Loucy (cell line): ENCODE data around the gene WLS.

Experiments
- H2AFZ ChIP-seq: fragments of 200-600 bp; sonication (generic); 2 replicates; pipeline ENCODE4 v1.6.0; 2016; ENCODE audit warnings: antibody characterized with exemption, mild to moderate bottlenecking, low read length, moderate library complexity
- H3F3A ChIP-seq: fragments of 200-600 bp; 2 replicates; pipeline ENCODE4 v1.6.0; 2016; ENCODE audit warnings: antibody characterized with exemption, low read depth, mild to moderate bottlenecking
- H3K27me3 ChIP-seq: fragments of 200-600 bp; sonication (generic); 2 replicates; pipeline ENCODE4 v1.6.1; 2014; ENCODE audit warnings: low read length, mild to moderate bottlenecking; ENCODE audit not compliant: insufficient read depth, poor library complexity, severe bottlenecking
- H3K36me3 ChIP-seq: fragments of 200-600 bp; sonication (generic); 2 replicates; pipeline ENCODE4 v1.6.1; 2016; ENCODE audit warnings: low read length; ENCODE audit not compliant: insufficient read depth
- H3K4me1 ChIP-seq: fragments of 200-600 bp; sonication (generic); 2 replicates; pipeline ENCODE4 v1.5.1; 2014; ENCODE audit warnings: low read length, mild to moderate bottlenecking; ENCODE audit not compliant: insufficient read depth, poor library complexity, severe bottlenecking
- H3K4me2 ChIP-seq: fragments of 200-600 bp; sonication (generic); 2 replicates; pipeline ENCODE4 v1.6.0; 2014; ENCODE audit warnings: antibody characterized with exemption, low read length, low read depth, mild to moderate bottlenecking; ENCODE audit not compliant: poor library complexity, severe bottlenecking
- H3K4me3 ChIP-seq: fragments of 200-600 bp; sonication (generic); 2 replicates; pipeline ENCODE4 v1.5.1; 2014; ENCODE audit warnings: low read length, mild to moderate bottlenecking, mixed read lengths; ENCODE audit not compliant: poor library complexity, severe bottlenecking
- H3K79me2 ChIP-seq: fragments of 200-600 bp; sonication (generic); 2 replicates; pipeline ENCODE4 v1.6.1; 2014; ENCODE audit warnings: low read length; ENCODE audit not compliant: insufficient read depth
- H3K9ac ChIP-seq: fragments of 200-600 bp; sonication (generic); 2 replicates; pipeline ENCODE4 v1.6.0; 2014; ENCODE audit warnings: mild to moderate bottlenecking, low read depth, low read length, moderate library complexity; ENCODE audit not compliant: poor library complexity, severe bottlenecking
- H3K9me2 ChIP-seq: fragments of 200-600 bp; sonication (generic); replicated peaks from 2 replicates; pipeline ENCODE4 v1.6.1; 2016; ENCODE audit warnings: low read depth, low read length, mixed read lengths
- H3K9me3 ChIP-seq: fragments of 200-600 bp; sonication (generic); 2 replicates; pipeline ENCODE4 v1.6.1; 2014; ENCODE audit warnings: mild to moderate bottlenecking, antibody characterized with exemption, low read length, low read depth; ENCODE audit not compliant: insufficient read depth
- H4K20me1 ChIP-seq: fragments of 200-600 bp; sonication (generic); 2 replicates; pipeline ENCODE4 v1.6.0; 2014; ENCODE audit warnings: antibody characterized with exemption, low read length, mild to moderate bottlenecking; ENCODE audit not compliant: insufficient read depth, poor library complexity, severe bottlenecking
- CTCF ChIP-seq: fragments of 200-600 bp; sonication (generic); conservative IDR thresholded peaks from 2 replicates; pipeline ENCODE4 v1.5.1; 2014; ENCODE audit warnings: mild to moderate bottlenecking, antibody characterized with exemption, low read length
- EZH2phosphoT487 ChIP-seq: fragments of 200-600 bp; IDR thresholded peaks from 2 replicates; pipeline ENCODE4 v1.6.1; 2018; ENCODE audit warnings: antibody characterized with exemption, mild to moderate bottlenecking, moderate library complexity, borderline replicate concordance

Gene WLS

GRCh38 chr1:68166348-68166747, 66.0 kb downstream of the WLS start:
- no peak overlapping the region for H2AFZ ChIP-seq
- H3K79me2 ChIP-seq, result no peaks in the 10 kb centered on the region
- H3K9ac ChIP-seq, result no peak overlapping the region
- no peaks in the 10 kb centered on the region for H4K20me1 ChIP-seq
- TF ChIP-seq EZH2phosphoT487 (no peak), CTCF (no peak)
- no peaks in the 10 kb centered on the region for H3K4me1 ChIP-seq
- no peak overlapping the region for H3K4me3 ChIP-seq
- H3K9me3 ChIP-seq, result no peaks in the 10 kb centered on the region
- no peaks in the 10 kb centered on the region for H3K9me2 ChIP-seq
- H3K4me2 ChIP-seq, result no peak overlapping the region
- H3K27me3 ChIP-seq, result no peaks in the 10 kb centered on the region
- no peaks in the 10 kb centered on the region for H3K36me3 ChIP-seq
- no peaks in the 10 kb centered on the region for H3F3A ChIP-seq

GRCh38 chr1:68165665-68166064, 66.7 kb downstream of the WLS start:
- Histone ChIP-seq H3K27me3 (no peaks in the 10 kb centered on the region), H3K79me2 (no peaks in the 10 kb centered on the region), H3K9me3 (no peaks in the 10 kb centered on the region), H3K4me3 (no peak overlapping the region), H3F3A (no peaks in the 10 kb centered on the region), H3K4me2 (no peak overlapping the region), H3K36me3 (no peaks in the 10 kb centered on the region), H2AFZ (no peak overlapping the region), H3K4me1 (no peaks in the 10 kb centered on the region), H4K20me1 (no peaks in the 10 kb centered on the region), H3K9me2 (no peaks in the 10 kb centered on the region), H3K9ac (no peak overlapping the region)
- TF ChIP-seq CTCF (no peak), EZH2phosphoT487 (no peak)

- H3K4me3 ChIP-seq, result no peak overlapping the region
- H3K9me3 ChIP-seq, result no peaks in the 10 kb centered on the region
- H3K9me2 ChIP-seq, result no peaks in the 10 kb centered on the region
- H2AFZ ChIP-seq, result no peak overlapping the region
- TF ChIP-seq CTCF, result no peak
- no peak for TF ChIP-seq EZH2phosphoT487
- no peaks in the 10 kb centered on the region for H3K27me3 ChIP-seq
- H3K4me2 ChIP-seq, result no peak overlapping the region
- H3K4me1 ChIP-seq, result no peaks in the 10 kb centered on the region
- no peaks in the 10 kb centered on the region for H4K20me1 ChIP-seq
- H3K36me3 ChIP-seq, result no peaks in the 10 kb centered on the region
- H3K9ac ChIP-seq, result no peak overlapping the region
- H3F3A ChIP-seq, result no peaks in the 10 kb centered on the region
- no peaks in the 10 kb centered on the region for H3K79me2 ChIP-seq
Measured at GRCh38 chr1:68164918-68165317, 67.4 kb downstream of the WLS start.
